Measurements from ENCODE around the gene IQCN.

DNA sequence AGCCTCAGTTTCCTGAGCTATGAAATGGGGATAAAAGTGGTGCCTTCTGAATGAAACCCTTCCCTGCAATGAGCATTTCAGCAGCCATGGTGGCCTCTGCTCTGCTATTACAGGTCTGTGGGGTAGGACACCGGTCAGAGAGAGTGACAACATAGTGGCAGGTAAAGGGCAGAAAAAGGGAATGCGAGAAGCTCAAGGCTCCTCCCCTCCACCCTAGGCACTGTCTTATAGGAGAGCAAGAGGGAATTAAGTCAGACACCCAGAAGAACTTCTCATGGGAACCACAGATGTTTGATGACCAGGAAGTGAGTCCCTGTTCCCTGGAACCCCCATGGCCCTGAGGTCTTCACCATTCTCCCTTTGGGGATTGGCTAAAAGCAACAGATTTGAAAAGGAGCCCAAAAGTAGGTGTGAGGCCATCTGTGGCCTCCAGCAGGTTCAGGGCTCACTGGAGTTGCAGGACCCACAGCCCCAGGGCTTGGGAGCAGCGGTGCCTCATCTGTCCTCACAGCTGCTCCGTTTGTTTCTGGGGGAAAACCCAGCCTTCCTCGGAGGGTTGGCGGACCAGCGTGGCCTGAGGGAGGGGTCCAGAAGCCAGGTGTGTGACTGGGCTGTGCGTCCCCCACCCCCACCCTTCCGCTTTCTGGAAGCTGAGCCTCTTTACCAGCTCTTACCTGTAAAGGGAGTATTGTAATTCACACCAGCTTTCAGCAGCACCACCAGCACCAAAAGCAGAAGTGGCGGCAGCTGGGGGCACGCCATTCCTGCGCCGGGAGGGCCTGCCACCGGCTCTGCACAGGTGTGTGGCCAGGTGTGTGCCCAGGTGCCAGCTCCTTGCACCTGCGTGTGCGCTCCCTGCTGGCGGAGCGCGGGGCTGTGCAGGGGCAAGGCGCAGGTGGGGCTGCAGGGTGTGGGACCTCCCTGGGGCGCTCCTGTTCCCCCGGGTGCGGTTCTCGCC lies 19.4 kb downstream of the IQCN start:
- TF ChIP-seq MXI1 (IDR thresholded peaks at IDR 0.05; ENCODE audit: borderline replicate concordance, low read depth, low read length) (no peak), RFX5 (IDR thresholded peaks at IDR 0.05; ENCODE audit: low read depth, low read length) (no peak), USF2 (IDR thresholded peaks at IDR 0.05; ENCODE audit: low read depth, low read length) (no peak), RAD21 (IDR thresholded peaks at IDR 0.05; ENCODE audit: low read length) (no peak), SMC3 (IDR thresholded peaks at IDR 0.05; ENCODE audit: low read depth, low read length) (no peak), RCOR1 (IDR thresholded peaks at IDR 0.05; ENCODE audit: insufficient replicate concordance, low read length) (no peak), MAFK (IDR thresholded peaks at IDR 0.05; ENCODE audit: low read depth, low read length) (no peak), NFE2L2 (IDR thresholded peaks at IDR 0.05; ENCODE audit: low read depth, low read length) (no peak), POLR2A (IDR thresholded peaks at IDR 0.05; ENCODE audit: low read depth, low read length) (no peak), CEBPB (IDR thresholded peaks at IDR 0.05; ENCODE audit: low read depth, low read length) (no peak), CHD1 (IDR thresholded peaks at IDR 0.05; ENCODE audit: low read depth, low read length) (no peak), BHLHE40 (IDR thresholded peaks at IDR 0.05; ENCODE audit: low read depth, low read length) (no peak)
- TF ChIP-seq, protein P1, sequence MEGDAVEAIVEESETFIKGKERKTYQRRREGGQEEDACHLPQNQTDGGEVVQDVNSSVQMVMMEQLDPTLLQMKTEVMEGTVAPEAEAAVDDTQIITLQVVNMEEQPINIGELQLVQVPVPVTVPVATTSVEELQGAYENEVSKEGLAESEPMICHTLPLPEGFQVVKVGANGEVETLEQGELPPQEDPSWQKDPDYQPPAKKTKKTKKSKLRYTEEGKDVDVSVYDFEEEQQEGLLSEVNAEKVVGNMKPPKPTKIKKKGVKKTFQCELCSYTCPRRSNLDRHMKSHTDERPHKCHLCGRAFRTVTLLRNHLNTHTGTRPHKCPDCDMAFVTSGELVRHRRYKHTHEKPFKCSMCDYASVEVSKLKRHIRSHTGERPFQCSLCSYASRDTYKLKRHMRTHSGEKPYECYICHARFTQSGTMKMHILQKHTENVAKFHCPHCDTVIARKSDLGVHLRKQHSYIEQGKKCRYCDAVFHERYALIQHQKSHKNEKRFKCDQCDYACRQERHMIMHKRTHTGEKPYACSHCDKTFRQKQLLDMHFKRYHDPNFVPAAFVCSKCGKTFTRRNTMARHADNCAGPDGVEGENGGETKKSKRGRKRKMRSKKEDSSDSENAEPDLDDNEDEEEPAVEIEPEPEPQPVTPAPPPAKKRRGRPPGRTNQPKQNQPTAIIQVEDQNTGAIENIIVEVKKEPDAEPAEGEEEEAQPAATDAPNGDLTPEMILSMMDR (conservative IDR thresholded peaks at IDR 0.05; ENCODE audit: low read depth, low read length) = no peak

All from IMR-90 (cell line).